SK-N-SH treated with all-trans-retinoic acid at 6 μM for 48 hours (cell line): Measurements from ENCODE around the gene CLIP3.
"Not testable (repeated sequence)": the region's sequence is repeated elsewhere in the genome, so short reads cannot be mapped to it uniquely, and the experiment has no call there.

Experiments
- ATAC-seq: fragments of 200-7000 bp; cut with Tn5 transposase; 3 replicates; pipeline ENCODE4 v1.9.1; 2020; ENCODE audit warnings: mild to moderate bottlenecking, moderate library complexity
- ARNTL ChIP-seq: fragments of 450-650 bp; formaldehyde crosslinking; IDR thresholded peaks from 2 replicates; pipeline ENCODE4 v1.5.0; 2020; ENCODE audit warnings: low read depth, mild to moderate bottlenecking, moderate library complexity, borderline replicate concordance
- BACH2 ChIP-seq: fragments of 250-450 bp; sonication (Bioruptor Pico); IDR thresholded peaks from 2 replicates; pipeline ENCODE4 v1.9.0; 2021; ENCODE audit warnings: mild to moderate bottlenecking, borderline replicate concordance
- CSDC2 ChIP-seq: fragments of 250-450 bp; sonication (Bioruptor Pico); IDR thresholded peaks from 2 replicates; pipeline ENCODE4 v1.5.0; 2020; ENCODE audit warnings: mild to moderate bottlenecking, moderate library complexity
- CSRNP3 ChIP-seq: fragments of 250-450 bp; sonication (Bioruptor Pico); IDR thresholded peaks from 2 replicates; pipeline ENCODE4 v1.5.1; 2021; ENCODE audit warnings: mild to moderate bottlenecking, moderate library complexity
- ESRRG ChIP-seq: fragments of 250-450 bp; sonication (Bioruptor Pico); IDR thresholded peaks from 2 replicates; pipeline ENCODE4 v1.6.1; 2021; ENCODE audit warnings: mild to moderate bottlenecking
- GLIS3 ChIP-seq: fragments of 250-450 bp; sonication (Bioruptor Pico); IDR thresholded peaks from 2 replicates; pipeline ENCODE4 v1.5.0; 2020; ENCODE audit warnings: mild to moderate bottlenecking, moderate library complexity
- OSR1 ChIP-seq: fragments of 250-450 bp; sonication (Bioruptor Pico); IDR thresholded peaks from 2 replicates; pipeline ENCODE4 v1.8.0; 2022; ENCODE audit warnings: moderate library complexity, mild to moderate bottlenecking, inconsistent platforms
- PPARA ChIP-seq: fragments of 250-450 bp; sonication (Bioruptor Pico); IDR thresholded peaks from 2 replicates; pipeline ENCODE4 v1.5.0; 2020; ENCODE audit warnings: mild to moderate bottlenecking, borderline replicate concordance
- RARB ChIP-seq: fragments of 250-450 bp; sonication (Bioruptor Pico); IDR thresholded peaks from 2 replicates; pipeline ENCODE4 v1.8.0; 2021; ENCODE audit warnings: mild to moderate bottlenecking, moderate library complexity
- SNAI2 ChIP-seq: fragments of 250-450 bp; sonication (Bioruptor Pico); IDR thresholded peaks from 2 replicates; pipeline ENCODE4 v1.5.0; 2020; ENCODE audit warnings: mild to moderate bottlenecking, moderate library complexity
- TCF4 ChIP-seq: fragments of 250-450 bp; sonication (Bioruptor Pico); IDR thresholded peaks from 2 replicates; pipeline ENCODE4 v1.8.0; 2021; ENCODE audit warnings: mild to moderate bottlenecking, moderate library complexity, borderline replicate concordance
- TOX ChIP-seq: fragments of 250-450 bp; sonication (Bioruptor Pico); IDR thresholded peaks from 2 replicates; pipeline ENCODE4 v1.8.0; 2021; ENCODE audit warnings: mild to moderate bottlenecking, moderate library complexity, borderline replicate concordance
- TSHZ2 ChIP-seq: fragments of 250-450 bp; sonication (Bioruptor Pico); IDR thresholded peaks from 2 replicates; pipeline ENCODE4 v1.5.0; 2020; ENCODE audit warnings: mild to moderate bottlenecking, moderate library complexity
- ZFP3 ChIP-seq: fragments of 250-450 bp; sonication (Bioruptor Pico); IDR thresholded peaks from 2 replicates; pipeline ENCODE4 v1.5.0; 2020; ENCODE audit warnings: mild to moderate bottlenecking, moderate library complexity
- ZFP30 ChIP-seq: fragments of 450-650 bp; formaldehyde crosslinking; IDR thresholded peaks from 2 replicates; pipeline ENCODE4 v1.5.0; 2022; ENCODE audit warnings: mild to moderate bottlenecking, moderate library complexity
- ZNF70 ChIP-seq: fragments of 450-650 bp; formaldehyde crosslinking; IDR thresholded peaks from 2 replicates; pipeline ENCODE4 v1.5.0; 2020; ENCODE audit warnings: mild to moderate bottlenecking, moderate library complexity
- ZNF8 ChIP-seq: fragments of 450-650 bp; formaldehyde crosslinking; IDR thresholded peaks from 2 replicates; pipeline ENCODE4 v1.5.0; 2020; ENCODE audit warnings: mild to moderate bottlenecking, moderate library complexity
- TF ChIP-seq, protein P1 (sequence below): fragments of 250-450 bp; sonication (Bioruptor Pico); IDR thresholded peaks from 2 replicates; pipeline ENCODE4 v1.5.1; 2020; ENCODE audit warnings: low read depth, mild to moderate bottlenecking, moderate library complexity

The CLIP3 gene

GRCh38 chr19:35986664-35987570 is 45.8 kb downstream of the CLIP3 start:
- ATAC-seq = peak; percentile 86

DNA sequence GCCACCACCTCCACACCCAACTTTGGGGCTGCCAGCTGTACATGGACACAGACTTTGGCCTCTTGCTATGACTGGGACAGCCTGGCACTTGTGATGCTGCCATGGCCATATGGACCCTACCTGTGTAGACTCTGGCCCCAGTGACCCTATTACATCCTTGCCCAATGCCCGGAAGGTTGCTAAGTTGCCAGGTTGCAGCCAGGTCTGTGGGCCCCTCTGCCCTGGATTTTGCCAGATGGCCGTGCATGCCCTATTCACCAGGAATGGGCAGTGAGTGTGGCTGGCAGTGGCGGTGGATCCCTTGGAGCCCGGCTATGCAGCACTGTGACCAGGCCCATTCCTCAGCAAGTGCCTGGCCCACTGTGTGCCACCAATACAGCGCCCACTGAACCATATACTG is 46.6 kb downstream of the CLIP3 start:
- no peak for TF ChIP-seq ZNF8 (CRISPR knock-in tag)
- no peak for TF ChIP-seq CSRNP3 (CRISPR knock-in tag)
- TF ChIP-seq OSR1 (CRISPR knock-in tag) = no peak
- no peak for TF ChIP-seq ZFP30 (CRISPR knock-in tag)
- no peak for ATAC-seq

More at GRCh38 chr19:35986664-35987570, 45.8 kb downstream of the CLIP3 start:
- TF ChIP-seq CSRNP3 (CRISPR knock-in tag) = no peak
- TF ChIP-seq OSR1 (CRISPR knock-in tag) = no peak
- no peak for TF ChIP-seq ZFP30 (CRISPR knock-in tag)
- no peak for TF ChIP-seq TOX (CRISPR knock-in tag)
- TF ChIP-seq PPARA (CRISPR knock-in tag) = no peak
- no peak for TF ChIP-seq ZFP3 (CRISPR knock-in tag)
- TF ChIP-seq ZNF70 = no peak
- no peak for TF ChIP-seq ARNTL (CRISPR knock-in tag)
- TF ChIP-seq CSDC2 (CRISPR knock-in tag) = no peak
- no peak for TF ChIP-seq RARB (CRISPR knock-in tag)
- no peak for TF ChIP-seq SNAI2 (CRISPR knock-in tag)
- no peak for TF ChIP-seq BACH2
- TF ChIP-seq TSHZ2 = no peak

DNA sequence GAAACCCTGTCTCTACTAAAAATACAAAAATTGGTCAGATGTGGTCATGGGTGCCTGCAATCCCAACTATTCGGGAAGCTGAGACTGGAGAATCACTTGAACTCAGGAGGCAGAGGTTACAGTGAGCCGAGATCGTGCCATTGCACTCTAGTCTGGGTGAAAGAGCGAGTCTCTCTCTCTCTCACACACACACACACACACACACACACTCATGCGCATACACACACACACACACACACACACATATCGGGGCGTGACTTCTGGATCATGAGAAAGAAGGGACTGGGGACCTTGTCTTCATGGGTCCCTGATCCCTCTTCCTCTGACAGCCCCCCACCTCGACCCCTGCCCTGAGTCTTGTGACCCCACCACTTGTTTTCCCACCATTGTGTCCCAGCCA is 49.5 kb downstream of the CLIP3 start:
- TF ChIP-seq SNAI2 (CRISPR knock-in tag) = no peak
- TF ChIP-seq CSDC2 (CRISPR knock-in tag) = no peak
- TF ChIP-seq TCF4 (CRISPR knock-in tag) = no peak
- TF ChIP-seq, all 23 proteins: peak for 0
- no peak for ATAC-seq

DNA sequence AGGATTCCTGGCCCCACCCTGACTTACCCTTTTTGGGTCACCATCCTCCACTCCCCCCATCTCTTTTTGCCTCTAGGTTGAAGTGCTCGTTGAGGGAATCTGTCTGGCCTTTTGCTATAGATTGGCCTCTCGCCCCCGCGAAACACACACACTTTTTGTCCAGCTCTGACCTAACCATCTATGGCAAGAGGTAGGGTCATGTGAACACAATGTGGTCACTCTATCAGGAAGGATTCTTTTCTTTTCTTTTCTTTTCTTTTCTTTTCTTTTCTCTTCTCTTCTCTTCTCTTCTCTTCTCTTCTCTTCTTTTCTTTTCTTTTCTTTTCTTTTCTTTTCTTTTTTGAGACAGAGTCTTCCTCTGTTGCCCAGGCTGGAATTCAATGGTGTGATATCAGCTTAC is 51.7 kb downstream of the CLIP3 start:
- not testable (repeated sequence) for ATAC-seq

- TF ChIP-seq ESRRG (CRISPR knock-in tag) (no peak), SNAI2 (CRISPR knock-in tag) (no peak), CSRNP3 (CRISPR knock-in tag) (no peak), GLIS3 (CRISPR knock-in tag) (no peak), RARB (CRISPR knock-in tag) (no peak), ZNF8 (CRISPR knock-in tag) (no peak), ZFP3 (CRISPR knock-in tag) (no peak), BACH2 (no peak), CSDC2 (CRISPR knock-in tag) (no peak), TOX (CRISPR knock-in tag) (no peak)
- TF ChIP-seq, protein P1, sequence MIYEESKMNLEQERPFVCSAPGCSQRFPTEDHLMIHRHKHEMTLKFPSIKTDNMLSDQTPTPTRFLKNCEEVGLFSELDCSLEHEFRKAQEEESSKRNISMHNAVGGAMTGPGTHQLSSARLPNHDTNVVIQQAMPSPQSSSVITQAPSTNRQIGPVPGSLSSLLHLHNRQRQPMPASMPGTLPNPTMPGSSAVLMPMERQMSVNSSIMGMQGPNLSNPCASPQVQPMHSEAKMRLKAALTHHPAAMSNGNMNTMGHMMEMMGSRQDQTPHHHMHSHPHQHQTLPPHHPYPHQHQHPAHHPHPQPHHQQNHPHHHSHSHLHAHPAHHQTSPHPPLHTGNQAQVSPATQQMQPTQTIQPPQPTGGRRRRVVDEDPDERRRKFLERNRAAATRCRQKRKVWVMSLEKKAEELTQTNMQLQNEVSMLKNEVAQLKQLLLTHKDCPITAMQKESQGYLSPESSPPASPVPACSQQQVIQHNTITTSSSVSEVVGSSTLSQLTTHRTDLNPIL = no peak
- no peak for ATAC-seq
These were observed 53.8 kb downstream of the CLIP3 start for GRCh38 chr19:35978832-35979365.
